ENCODE data around the gene SPAG9.

SPAG9 gene

DNA sequence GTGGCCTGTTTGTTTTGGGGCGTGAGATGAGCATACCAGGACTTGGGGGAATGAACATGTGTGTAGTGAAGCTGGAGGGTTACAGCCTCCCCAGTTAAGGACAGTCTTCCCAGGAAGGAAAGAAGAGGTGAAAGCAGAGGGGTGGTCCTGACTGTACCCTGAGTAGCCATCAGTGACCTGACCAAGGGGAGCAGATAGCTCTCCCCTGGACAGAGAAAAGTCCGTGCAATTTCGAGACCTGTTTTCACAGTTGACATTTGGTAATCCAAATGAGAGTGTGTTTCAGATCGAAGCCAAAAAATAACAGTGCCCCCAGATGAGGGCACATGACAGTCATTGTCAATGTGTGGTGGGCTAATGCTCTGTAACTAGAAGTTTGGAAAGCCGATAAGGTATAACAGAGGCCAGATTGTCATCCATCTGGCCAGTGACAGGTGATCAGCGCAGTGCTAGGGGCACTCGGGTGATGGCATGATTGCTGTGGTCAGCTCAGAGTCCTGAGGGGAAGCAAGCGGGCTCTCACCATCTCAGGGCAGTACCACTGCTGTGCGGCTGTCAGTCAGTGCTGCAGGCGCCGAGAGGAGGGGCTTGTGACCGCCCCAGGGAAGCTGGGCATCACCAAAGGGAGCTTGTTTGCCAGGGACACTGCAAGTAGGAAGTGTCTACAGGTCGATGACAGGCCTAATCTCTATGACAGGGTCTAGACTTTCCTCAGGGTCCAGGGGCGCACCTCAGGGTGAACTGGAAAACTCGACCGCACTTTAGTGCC is 44.4 kb upstream of the SPAG9 start:
- Histone ChIP-seq H3K27me3 (replicated peaks; ENCODE audit: insufficient read depth, low read length) (no peaks in the 10 kb centered on the region), H3K4me2 (ENCODE audit: low read depth, low read length) (peak overlapping the region; percentile 79), H3K27ac (ENCODE audit: low read length) (peak overlapping the region; percentile 87; the same call in 1 of the 2 replicates), H2AFZ (ENCODE audit: low read length) (peak overlapping the region; percentile 59; the same call in 1 of the 2 replicates), H4K20me1 (ENCODE audit: insufficient read depth, low read length) (no peaks in the 10 kb centered on the region), H3K9me2 (replicated peaks; ENCODE audit: insufficient read depth, low read length) (no peaks in the 10 kb centered on the region), H3K9ac (ENCODE audit: low read length) (peak overlapping the region; percentile 96; the same call in 1 of the 2 replicates), H3K9me3 (replicated peaks; ENCODE audit: insufficient read depth, low read length) (no peaks in the 10 kb centered on the region), H3K79me2 (ENCODE audit: low read length) (peaks cover 36% of the 10 kb centered on the region), H3K4me1 (ENCODE audit: low read length) (peaks cover 10% of the 10 kb centered on the region), H3K36me3 (replicated peaks; ENCODE audit: insufficient read depth, low read length) (peaks cover 8% of the 10 kb centered on the region), H3F3A (ENCODE audit: insufficient read depth, low read length) (peaks cover 15% of the 10 kb centered on the region), H3K4me3 (ENCODE audit: low read length) (peak overlapping the region; percentile 87)
- TF ChIP-seq, protein P1, sequence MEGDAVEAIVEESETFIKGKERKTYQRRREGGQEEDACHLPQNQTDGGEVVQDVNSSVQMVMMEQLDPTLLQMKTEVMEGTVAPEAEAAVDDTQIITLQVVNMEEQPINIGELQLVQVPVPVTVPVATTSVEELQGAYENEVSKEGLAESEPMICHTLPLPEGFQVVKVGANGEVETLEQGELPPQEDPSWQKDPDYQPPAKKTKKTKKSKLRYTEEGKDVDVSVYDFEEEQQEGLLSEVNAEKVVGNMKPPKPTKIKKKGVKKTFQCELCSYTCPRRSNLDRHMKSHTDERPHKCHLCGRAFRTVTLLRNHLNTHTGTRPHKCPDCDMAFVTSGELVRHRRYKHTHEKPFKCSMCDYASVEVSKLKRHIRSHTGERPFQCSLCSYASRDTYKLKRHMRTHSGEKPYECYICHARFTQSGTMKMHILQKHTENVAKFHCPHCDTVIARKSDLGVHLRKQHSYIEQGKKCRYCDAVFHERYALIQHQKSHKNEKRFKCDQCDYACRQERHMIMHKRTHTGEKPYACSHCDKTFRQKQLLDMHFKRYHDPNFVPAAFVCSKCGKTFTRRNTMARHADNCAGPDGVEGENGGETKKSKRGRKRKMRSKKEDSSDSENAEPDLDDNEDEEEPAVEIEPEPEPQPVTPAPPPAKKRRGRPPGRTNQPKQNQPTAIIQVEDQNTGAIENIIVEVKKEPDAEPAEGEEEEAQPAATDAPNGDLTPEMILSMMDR (IDR thresholded peaks at IDR 0.05; ENCODE audit: low read length): no peak
- TF ChIP-seq EZH2phosphoT487 (IDR thresholded peaks at IDR 0.05; ENCODE audit: low read length): no peak
- no peak for TF ChIP-seq EZH2 (optimal IDR thresholded peaks at IDR 0.05; ENCODE audit: low read depth, low read length)
- DNase-seq: no peak

DNA sequence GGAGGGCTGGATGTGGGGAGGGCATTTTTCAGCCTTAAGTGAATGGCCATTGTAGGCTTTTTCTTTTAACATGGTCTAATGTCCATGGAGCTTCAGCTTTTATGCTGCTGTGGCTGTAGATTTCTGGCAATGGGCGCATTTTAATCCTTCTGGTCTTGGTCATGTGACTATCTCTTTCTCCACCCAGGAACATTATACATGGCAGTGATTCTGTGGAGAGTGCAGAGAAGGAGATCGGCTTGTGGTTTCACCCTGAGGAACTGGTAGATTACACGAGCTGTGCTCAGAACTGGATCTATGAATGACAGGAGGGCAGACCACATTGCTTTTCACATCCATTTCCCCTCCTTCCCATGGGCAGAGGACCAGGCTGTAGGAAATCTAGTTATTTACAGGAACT is 40.9 kb upstream of the SPAG9 start:
- Histone ChIP-seq H3K9me3 (replicated peaks; ENCODE audit: insufficient read depth, low read length) (no peaks in the 10 kb centered on the region), H3K36me3 (replicated peaks; ENCODE audit: insufficient read depth, low read length) (peaks cover 9% of the 10 kb centered on the region), H3K4me2 (ENCODE audit: low read depth, low read length) (no peak overlapping the region), H3K27me3 (replicated peaks; ENCODE audit: insufficient read depth, low read length) (no peaks in the 10 kb centered on the region), H3F3A (ENCODE audit: insufficient read depth, low read length) (peaks cover 5% of the 10 kb centered on the region), H3K9me2 (replicated peaks; ENCODE audit: insufficient read depth, low read length) (no peaks in the 10 kb centered on the region), H3K79me2 (ENCODE audit: low read length) (peaks cover 39% of the 10 kb centered on the region), H3K4me1 (ENCODE audit: low read length) (peaks cover 10% of the 10 kb centered on the region), H3K27ac (ENCODE audit: low read length) (no peak overlapping the region), H4K20me1 (ENCODE audit: insufficient read depth, low read length) (no peaks in the 10 kb centered on the region), H2AFZ (ENCODE audit: low read length) (no peak overlapping the region), H3K4me3 (ENCODE audit: low read length) (no peak overlapping the region), H3K9ac (ENCODE audit: low read length) (no peak overlapping the region)
- TF ChIP-seq EZH2 (optimal IDR thresholded peaks at IDR 0.05; ENCODE audit: low read depth, low read length) (no peak), EZH2phosphoT487 (IDR thresholded peaks at IDR 0.05; ENCODE audit: low read length) (no peak)
- TF ChIP-seq, protein P1 (IDR thresholded peaks at IDR 0.05; ENCODE audit: low read length): no peak
- no peak for DNase-seq

DNA sequence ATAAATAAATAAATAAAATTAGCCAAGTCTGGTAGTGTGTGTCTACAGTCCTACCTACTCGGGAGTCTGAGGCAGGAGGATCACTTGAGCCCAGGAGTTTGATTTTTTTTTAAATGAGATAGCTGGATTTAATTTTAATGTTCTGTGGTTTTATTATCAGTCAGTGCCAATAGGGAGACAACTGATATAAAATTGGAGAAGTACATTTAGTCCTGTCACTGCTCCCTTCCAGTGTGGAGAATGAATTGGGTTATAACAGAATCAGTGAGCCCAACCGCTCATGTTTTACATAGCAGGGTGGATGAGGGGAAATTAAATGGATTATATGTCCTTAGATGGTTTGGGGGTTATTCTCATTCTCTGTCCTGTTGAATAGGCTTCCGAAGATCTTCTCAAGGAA is 38.9 kb upstream of the SPAG9 start:
- no peak for DNase-seq
- Histone ChIP-seq H4K20me1 (ENCODE audit: insufficient read depth, low read length) (no peaks in the 10 kb centered on the region), H3K9me2 (replicated peaks; ENCODE audit: insufficient read depth, low read length) (no peaks in the 10 kb centered on the region), H3K9me3 (replicated peaks; ENCODE audit: insufficient read depth, low read length) (no peaks in the 10 kb centered on the region), H3K27me3 (replicated peaks; ENCODE audit: insufficient read depth, low read length) (no peaks in the 10 kb centered on the region), H3K4me2 (ENCODE audit: low read depth, low read length) (no peak overlapping the region), H3K4me3 (ENCODE audit: low read length) (no peak overlapping the region), H3K9ac (ENCODE audit: low read length) (no peak overlapping the region), H3K27ac (ENCODE audit: low read length) (no peak overlapping the region), H2AFZ (ENCODE audit: low read length) (no peak overlapping the region), H3K4me1 (ENCODE audit: low read length) (no peaks in the 10 kb centered on the region), H3K79me2 (ENCODE audit: low read length) (peaks cover 58% of the 10 kb centered on the region), H3F3A (ENCODE audit: insufficient read depth, low read length) (no peaks in the 10 kb centered on the region; the same call in 1 of the 2 replicates), H3K36me3 (replicated peaks; ENCODE audit: insufficient read depth, low read length) (peaks cover 9% of the 10 kb centered on the region)
- TF ChIP-seq, protein P1 (IDR thresholded peaks at IDR 0.05; ENCODE audit: low read length): no peak
- no peak for TF ChIP-seq EZH2 (optimal IDR thresholded peaks at IDR 0.05; ENCODE audit: low read depth, low read length)
- TF ChIP-seq EZH2phosphoT487 (IDR thresholded peaks at IDR 0.05; ENCODE audit: low read length): no peak

Measured in MM.1S (cell line).